Measurements from ENCODE around the gene SLC15A1. TPM values are rescaled to one million over a fixed set of nuclear protein-coding genes. Genes with fewer than 3 reads are reported as not detected.

Gene SLC15A1
- polyA plus RNA-seq, 2 of the 4 experiments (the other 2 are of a cell fraction): 0.04 to 0.09 TPM

- TF ChIP-seq KDM1A (IDR thresholded peaks at IDR 0.05; ENCODE audit: low read depth) (no peak), JUN (IDR thresholded peaks at IDR 0.05) (no peak), ZFP36 (IDR thresholded peaks at IDR 0.05; ENCODE audit: borderline replicate concordance, partially characterized antibody) (no peak), ZSCAN20 (CRISPR knock-in tag; IDR thresholded peaks at IDR 0.05) (no peak), NR3C1 (IDR thresholded peaks at IDR 0.05) (no peak), HOXB13 (CRISPR knock-in tag; IDR thresholded peaks at IDR 0.05; ENCODE audit: low read depth) (no peak), HMGXB4 (CRISPR knock-in tag; IDR thresholded peaks at IDR 0.05; ENCODE audit: borderline replicate concordance) (no peak)
Measured at GRCh38 chr13:98664924-98665637, 87.4 kb downstream of the SLC15A1 start (continued).

GRCh38 chr13:98664510-98664909, 88.0 kb downstream of the SLC15A1 start:
- no peak; a peak in 2 of 6 replicates for ATAC-seq
- CTCF ChIA-PET: interaction anchor here (2.1 kb wide), 1 partner anchor 219 kb away, joined by 9 read pairs; no protein-coding TSS in a partner anchor
- Histone ChIP-seq H3K4me2 (peak overlapping the region; percentile 62; the same call in 2 of the 3 replicates), H3K4me3 (no peak overlapping the region), H3K9me3 (no peaks in the 10 kb centered on the region), H3K27ac (no peak overlapping the region), H3K4me1 (peaks cover 21% of the 10 kb centered on the region)
- no peak for DNase-seq (ENCODE audit: low read depth in 1 of 2, low spot score in 1 of 2)
- POLR2A ChIA-PET: no interaction called here
- TF ChIP-seq MYC (IDR thresholded peaks at IDR 0.05; ENCODE audit: borderline replicate concordance, low read length) (no peak), HES2 (IDR thresholded peaks at IDR 0.05) (no peak), MAZ (IDR thresholded peaks at IDR 0.05; ENCODE audit: borderline replicate concordance, low read depth, low read length) (no peak), ZC3H11A (IDR thresholded peaks at IDR 0.05) (no peak), CHD4 (IDR thresholded peaks at IDR 0.05; ENCODE audit: borderline replicate concordance) (no peak), ESRRA (IDR thresholded peaks at IDR 0.05; ENCODE audit: borderline replicate concordance, low read length) (no peak), RFX5 (IDR thresholded peaks at IDR 0.05) (no peak), BHLHE40 (IDR thresholded peaks at IDR 0.05; ENCODE audit: low read depth, low read length) (no peak), ELK1 (IDR thresholded peaks at IDR 0.05; ENCODE audit: low read depth, low read length) (no peak), BCL3 (IDR thresholded peaks at IDR 0.05) (no peak), MAX (IDR thresholded peaks at IDR 0.05) (no peak), HOXB5 (CRISPR knock-in tag; IDR thresholded peaks at IDR 0.05) (no peak), RAD21 (conservative IDR thresholded peaks at IDR 0.05 in 1 of 2, IDR thresholded peaks at IDR 0.05 in 1 of 2) (no peak)
- no peak for FAIRE-seq
- 75% methylated on average over 1 of the region's 1 CpG for WGBS (ENCODE audit: missing lambda C conversion rate)

Data from A549 (cell line).